ENCODE results near the gene PKMYT1.
"Not testable (repeated sequence)": the region's sequence is repeated elsewhere in the genome, so short reads cannot be mapped to it uniquely, and the experiment has no call there.

PKMYT1 gene

DNA sequence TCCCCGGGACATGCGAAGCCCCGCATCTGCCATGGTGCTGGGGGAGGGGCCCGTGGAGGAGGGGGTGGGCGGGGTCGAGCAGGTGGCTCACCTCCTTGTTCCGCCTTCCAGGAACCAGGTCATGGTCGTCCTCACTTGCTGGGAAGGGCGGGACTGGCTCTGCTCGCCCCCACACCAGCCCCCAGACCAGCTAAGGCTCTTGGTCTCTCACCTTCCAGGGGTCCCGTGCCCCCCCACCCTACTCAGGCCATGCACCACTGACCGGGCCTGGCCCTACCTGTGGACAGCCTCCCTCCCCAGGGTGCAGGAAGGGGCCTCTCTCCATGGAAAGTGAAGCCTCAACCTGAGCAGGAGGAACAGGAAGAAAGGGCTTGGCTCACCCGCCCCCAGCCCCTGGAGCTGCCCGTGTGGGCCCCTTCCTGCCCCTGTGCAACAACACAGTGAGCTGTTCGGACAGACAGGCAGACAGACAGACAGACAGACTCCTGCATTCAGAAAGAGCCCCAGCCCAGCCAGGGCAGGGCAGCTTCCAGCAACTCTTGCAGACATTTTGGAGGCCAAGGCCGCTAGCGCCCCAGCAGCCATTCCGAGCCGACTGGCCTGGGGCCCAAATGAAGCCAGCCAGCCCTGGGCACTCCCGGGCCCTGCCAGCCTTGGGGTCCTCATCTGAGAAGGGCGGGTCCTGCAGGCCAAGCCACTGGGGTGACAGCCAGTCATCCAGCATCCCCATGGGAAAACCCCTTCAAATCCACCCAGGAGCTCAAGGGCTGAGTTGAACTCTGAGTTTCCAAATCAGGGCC lies 24.3 kb downstream of the PKMYT1 start:
- no peak for DNase-seq

- DNase-seq: no peak
Measured at GRCh38 chr16:2955438-2955778, 24.8 kb downstream of the PKMYT1 start.

GRCh38 chr16:2954656-2955381 lies 25.4 kb downstream of the PKMYT1 start:
- DNase-seq: no peak

- no peak for DNase-seq
Measured at GRCh38 chr16:2953706-2954627, 26.3 kb downstream of the PKMYT1 start.

DNA sequence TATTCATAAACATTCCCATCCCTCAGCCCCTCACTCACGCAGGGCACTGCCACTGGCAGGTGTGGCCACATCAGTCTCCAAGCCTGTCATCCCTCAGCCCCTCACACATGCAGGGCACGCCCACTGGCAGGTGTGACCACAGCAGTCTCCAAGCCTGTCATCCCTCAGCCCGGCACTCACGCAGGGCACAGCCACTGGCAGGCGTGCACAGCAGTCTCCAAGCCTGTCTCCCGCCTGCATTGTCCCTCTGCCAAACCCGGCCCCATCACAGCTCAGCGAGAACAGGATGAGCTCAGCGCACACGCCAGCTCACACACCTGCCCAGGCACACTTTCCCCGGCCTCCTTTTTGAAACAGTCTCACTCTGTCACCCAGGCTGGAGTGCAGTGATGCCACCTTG lies 27.6 kb downstream of the PKMYT1 start:
- peak; percentile 53 for DNase-seq

DNA sequence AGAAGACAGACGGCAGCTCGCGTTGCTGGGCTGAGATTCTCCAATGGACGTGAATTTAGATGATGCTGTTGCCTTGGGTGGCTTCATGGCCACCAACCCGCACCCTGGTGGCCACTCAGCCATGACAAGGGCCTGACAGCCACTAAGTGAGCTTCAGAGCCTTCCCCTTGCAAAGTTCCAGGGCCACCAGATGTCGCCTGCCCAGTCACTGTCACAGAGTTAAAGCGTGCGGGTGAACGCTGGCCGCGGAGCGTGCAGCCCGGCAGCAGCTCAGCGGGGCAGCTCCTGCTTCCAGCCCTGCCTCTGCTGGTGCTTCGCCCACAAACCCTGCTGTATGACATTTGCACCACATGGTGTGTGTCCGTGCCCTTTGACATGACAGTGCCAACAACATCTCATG lies 29.5 kb downstream of the PKMYT1 start:
- DNase-seq: no peak

- DNase-seq: no peak
Measured at GRCh38 chr16:2950353-2950724, 29.9 kb downstream of the PKMYT1 start.

DNA sequence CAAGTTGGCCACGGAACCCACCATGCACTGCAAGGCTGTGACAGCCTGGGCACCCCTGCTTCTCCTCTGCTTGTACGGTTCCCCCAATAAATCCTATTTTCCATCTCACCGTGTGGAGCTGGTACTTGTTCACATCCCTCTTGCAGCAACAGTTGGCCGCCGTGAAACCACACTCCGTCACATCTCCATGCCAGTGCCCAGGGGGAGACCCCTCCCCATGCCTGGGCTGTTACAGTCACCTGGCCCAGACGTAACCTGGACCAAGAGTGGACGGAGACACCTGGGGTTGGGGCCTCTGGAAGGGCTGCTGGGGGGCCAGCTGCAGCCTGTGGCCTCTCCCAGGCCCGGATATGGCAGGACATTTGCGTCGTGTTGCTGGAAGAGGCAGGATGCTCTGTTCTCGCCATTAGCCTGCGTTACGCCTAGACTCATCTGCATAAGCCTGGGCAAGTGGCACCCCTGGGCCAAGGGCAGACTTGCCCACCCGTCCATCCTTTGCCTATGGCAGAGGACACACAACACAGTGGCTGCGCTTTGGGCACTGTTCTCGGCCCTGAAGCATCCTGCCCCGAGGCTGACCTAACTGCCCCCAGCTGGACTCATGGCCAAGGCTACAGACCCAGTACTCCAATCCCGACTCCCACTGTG lies 30.4 kb downstream of the PKMYT1 start:
- DNase-seq: no peak

DNA sequence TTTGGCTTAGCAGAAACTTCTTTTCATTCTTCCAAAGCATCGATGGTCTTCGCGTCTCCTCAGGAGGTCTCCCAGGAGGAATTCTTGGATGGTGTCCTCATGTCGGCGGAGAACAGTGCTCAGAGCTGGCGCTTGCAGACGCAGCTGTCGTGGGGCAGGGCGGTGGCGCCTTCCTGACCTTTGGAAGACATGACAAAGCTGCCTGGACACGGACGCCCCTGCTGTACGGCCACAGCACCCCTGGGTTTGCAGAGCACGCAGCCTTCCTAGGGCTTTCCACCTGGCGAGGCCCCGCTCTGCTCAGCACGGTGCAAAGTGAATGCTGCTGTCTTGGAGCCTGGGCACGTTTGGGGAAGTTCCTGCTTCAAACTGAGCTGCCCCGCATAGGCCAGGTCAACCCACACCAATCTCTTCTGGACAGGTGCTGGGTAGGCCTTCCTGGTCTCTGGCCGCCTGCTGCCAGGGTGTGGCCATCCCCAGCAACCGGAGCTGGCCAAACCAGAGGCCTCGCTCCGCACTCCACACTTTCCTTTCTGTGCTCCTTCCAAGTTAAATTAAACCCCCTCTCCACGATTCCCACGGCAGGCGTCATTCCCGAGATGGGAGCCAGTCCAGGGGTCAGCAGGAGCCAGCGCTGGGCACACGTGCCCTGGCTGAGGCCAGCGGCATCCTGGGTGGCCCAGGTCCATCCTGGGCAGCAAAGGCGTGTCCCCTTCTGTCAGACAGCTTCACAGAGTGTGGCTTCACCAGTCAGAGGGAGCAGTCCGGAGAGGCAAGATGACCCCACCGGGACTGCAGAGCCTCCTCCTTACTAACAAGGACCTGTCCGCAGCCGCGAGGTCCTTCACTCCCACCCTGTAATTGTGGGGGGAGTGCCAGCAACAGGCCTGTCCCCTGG lies 31.2 kb downstream of the PKMYT1 start:
- no peak for DNase-seq

GRCh38 chr16:2946649-2947048 lies 33.6 kb downstream of the PKMYT1 start:
- no peak for DNase-seq

DNA sequence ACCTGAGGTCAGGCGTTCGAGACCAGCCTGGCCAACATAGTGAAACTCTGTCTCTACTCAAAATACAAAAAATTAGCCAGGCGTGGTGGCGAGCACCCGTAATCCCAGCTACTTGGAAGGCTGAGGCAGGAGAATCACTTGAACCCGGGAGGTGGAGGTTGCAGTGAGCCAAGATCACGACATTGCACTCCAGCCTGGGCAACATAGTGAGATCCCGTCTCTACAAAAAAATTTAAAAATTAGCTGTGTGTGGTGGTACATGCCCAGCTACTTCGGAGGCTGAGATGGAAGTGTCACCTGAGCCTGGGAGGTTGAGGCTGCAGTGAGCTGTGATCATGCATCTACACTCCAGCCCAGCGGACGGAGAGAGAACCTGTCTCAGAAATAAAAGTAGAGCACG lies 36.5 kb downstream of the PKMYT1 start:
- DNase-seq: not testable (repeated sequence)

DNA sequence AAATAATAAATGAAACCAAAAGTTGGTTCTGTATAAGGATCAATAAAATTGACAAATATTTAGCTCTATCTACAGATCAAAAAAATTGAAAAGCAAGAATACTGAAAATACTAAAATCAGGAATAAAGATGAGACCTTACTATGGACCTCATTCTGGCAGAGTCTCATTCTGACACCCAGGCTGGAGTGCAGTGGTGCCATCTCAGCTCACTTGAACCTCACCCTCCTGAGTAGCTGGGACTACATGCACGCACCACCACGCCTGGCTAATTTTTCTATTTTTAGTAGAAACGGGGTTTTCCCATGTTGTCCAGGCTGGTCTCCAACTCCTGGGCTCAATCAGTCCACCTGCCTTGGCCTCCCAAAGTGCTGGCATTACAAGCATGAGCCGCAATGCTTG lies 38.2 kb downstream of the PKMYT1 start:
- DNase-seq: no peak

DNA sequence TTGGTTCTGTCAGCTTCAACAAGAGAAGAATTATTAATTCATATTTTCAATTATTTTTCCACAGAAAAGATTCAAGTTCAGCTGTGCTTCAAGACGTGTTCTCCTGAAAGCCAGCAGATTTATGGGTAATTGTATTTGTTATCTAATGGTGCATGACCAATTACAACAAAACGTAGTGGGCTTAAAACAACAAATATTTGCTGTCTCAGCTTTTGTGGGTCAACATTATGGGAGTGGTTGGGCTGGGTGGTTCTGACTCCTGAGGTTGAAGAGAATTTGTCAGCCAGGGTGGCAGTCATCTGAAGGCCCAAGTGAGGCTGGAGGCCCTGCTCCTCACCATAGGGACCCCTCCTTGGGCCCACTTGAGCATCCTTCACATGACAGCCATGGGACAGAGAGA lies 40.3 kb downstream of the PKMYT1 start:
- DNase-seq: peak; percentile 54

GRCh38 chr16:2938206-2938605 lies 42.0 kb downstream of the PKMYT1 start:
- no peak for DNase-seq

DNA sequence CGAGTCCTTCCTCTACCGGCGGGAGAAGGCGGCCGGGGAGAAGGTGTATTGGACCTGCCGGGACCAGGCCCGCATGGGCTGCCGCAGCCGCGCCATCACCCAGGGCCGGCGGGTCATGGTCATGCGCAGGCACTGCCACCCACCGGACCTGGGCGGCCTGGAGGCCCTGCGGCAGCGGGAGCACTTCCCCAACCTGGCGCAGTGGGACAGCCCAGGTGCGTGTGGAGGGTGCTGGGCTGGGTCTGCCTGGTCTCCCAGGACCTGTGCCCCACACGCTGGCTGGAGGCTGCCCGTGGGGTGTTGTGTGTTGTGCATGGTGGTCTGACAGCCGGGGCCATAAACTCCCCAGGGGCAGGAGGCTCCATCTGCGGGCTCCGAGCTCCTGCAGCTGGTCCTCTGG lies 43.1 kb downstream of the PKMYT1 start:
- DNase-seq: no peak

- no peak for DNase-seq
Measured at GRCh38 chr16:2936436-2937011, 43.7 kb downstream of the PKMYT1 start.

- DNase-seq: no peak
Measured at GRCh38 chr16:2934450-2934849, 45.8 kb downstream of the PKMYT1 start.

DNA sequence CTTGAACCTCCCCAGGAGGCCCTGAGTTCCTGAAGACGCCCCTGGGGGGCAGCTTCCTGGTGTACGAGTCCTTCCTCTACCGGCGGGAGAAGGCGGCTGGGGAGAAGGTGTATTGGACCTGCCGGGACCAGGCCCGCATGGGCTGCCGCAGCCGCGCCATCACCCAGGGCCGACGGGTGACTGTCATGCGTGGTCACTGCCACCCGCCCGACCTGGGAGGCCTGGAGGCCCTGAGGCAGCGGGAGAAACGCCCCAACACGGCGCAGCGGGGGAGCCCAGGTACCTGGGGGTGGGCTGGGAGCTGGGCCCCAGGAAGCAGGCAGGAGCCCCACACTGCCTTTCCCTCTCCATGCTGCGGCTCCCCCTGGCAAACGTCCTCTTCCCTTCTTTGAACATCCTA lies 46.5 kb downstream of the PKMYT1 start:
- DNase-seq: no peak

- no peak for DNase-seq
Measured at GRCh38 chr16:2933136-2933535, 47.1 kb downstream of the PKMYT1 start.

DNA sequence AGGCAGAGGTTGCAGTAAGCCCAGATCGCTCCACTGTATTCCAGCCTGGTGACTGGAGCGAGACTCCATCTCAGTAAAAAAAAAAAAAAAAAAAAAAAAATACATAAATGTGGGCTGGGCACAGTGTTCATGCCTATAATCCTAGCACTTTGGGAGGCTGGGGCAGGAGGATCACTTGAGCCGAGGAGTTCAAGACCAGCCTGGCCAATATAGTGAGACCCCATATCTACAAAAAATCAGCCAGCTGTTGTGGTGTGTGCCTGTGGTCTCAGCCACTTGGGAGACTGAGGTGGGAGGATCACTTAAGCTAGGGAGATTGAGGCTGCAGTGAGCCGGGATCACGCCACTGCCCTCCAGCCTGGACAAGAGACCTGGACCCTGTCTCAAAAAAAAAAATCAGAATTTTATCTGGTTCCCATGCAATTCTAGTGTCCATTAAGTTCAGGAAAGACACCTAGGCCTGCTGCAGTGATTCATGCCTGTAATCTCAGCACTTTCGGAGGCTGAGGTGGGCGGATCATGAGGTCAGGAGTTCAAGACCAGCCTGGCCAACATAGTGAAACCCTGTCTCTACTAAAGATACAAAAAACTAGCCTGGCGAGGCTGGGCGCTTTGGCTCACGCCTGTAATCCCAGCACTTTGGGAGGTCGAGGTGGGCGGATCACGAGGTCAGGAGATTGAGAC lies 48.9 kb downstream of the PKMYT1 start:
- not testable (repeated sequence) for DNase-seq

- no peak for DNase-seq
Measured at GRCh38 chr16:2930236-2930635, 50.0 kb downstream of the PKMYT1 start.
